Hepatocyte (in vitro differentiated cells): ENCODE results near the gene KIAA1671.

Source experiments
- CTCF ChIP-seq: fragments of 200-600 bp; sonication (generic); IDR thresholded peaks from 2 replicates; pipeline ENCODE4 v1.5.1; 2016; ENCODE audit warnings: antibody characterized with exemption, mild to moderate bottlenecking; ENCODE audit not compliant: poor library complexity
- EZH2 ChIP-seq: fragments of 200-600 bp; sonication (generic); IDR thresholded peaks from 2 replicates; pipeline ENCODE4 v1.6.1; 2016; ENCODE audit warnings: antibody characterized with exemption, mild to moderate bottlenecking, borderline replicate concordance
- EZH2phosphoT487 ChIP-seq: fragments of 200-600 bp; sonication (generic); IDR thresholded peaks from one replicate; pipeline ENCODE4 v1.6.1; 2018; ENCODE audit warnings: antibody characterized with exemption, mild to moderate bottlenecking, low read depth, moderate library complexity; ENCODE audit not compliant: unreplicated experiment, severe bottlenecking

DNA sequence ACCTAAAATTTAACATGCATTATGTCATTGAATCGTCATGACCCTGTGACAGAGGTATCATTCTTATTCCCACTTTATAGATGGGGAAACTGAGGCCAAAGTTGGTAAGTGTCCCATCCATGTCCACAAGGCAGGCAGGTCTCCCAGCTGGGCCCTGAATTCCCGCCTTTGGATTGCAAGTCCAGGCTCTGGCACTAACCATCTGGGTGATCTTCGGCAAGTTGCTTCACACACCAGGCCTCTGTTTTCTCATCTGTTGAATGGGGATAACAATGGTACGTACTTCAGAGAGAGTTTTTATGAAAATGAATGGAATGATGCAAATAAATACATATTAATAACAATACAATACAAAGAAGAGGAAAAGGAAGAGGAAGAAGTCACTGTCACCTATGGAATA lies 250.6 kb downstream of the KIAA1671 start:
- no peak for TF ChIP-seq CTCF
- no peak for TF ChIP-seq EZH2
- TF ChIP-seq EZH2phosphoT487 = no peak
